Hepatocyte (in vitro differentiated cells): ENCODE results near the gene ATP5MK. TPM values are rescaled to one million over a fixed set of nuclear protein-coding genes. Genes with fewer than 3 reads are reported as not detected.

Source experiments
- DNase-seq: peaks from one replicate; pipeline ENCODE4 v3.0.0-alpha.2; 2016; ENCODE audit warnings: low spot score
- H2AFZ ChIP-seq: fragments of 200-600 bp; sonication (generic); 2 replicates; pipeline ENCODE4 v1.6.0; 2016; ENCODE audit warnings: antibody characterized with exemption, mild to moderate bottlenecking
- H3K27ac ChIP-seq: fragments of 200-600 bp; sonication (generic); 2 replicates; pipeline ENCODE4 v1.5.1; 2016; ENCODE audit warnings: mild to moderate bottlenecking
- H3K27me3 ChIP-seq: fragments of 200-600 bp; sonication (generic); 2 replicates; pipeline ENCODE4 v1.6.1; 2016
- H3K36me3 ChIP-seq: fragments of 200-600 bp; sonication (generic); replicated peaks from 2 replicates; pipeline ENCODE4 v1.5.1; 2016; ENCODE audit warnings: low read depth; ENCODE audit not compliant: insufficient read depth
- H3K4me1 ChIP-seq: fragments of 200-600 bp; sonication (generic); 2 replicates; pipeline ENCODE4 v1.5.1; 2016; ENCODE audit warnings: mild to moderate bottlenecking, moderate library complexity; ENCODE audit not compliant: insufficient read depth
- H3K4me2 ChIP-seq: fragments of 200-600 bp; sonication (generic); 2 replicates; pipeline ENCODE4 v1.6.0; 2016
- H3K4me3 ChIP-seq: fragments of 200-600 bp; sonication (generic); 2 replicates; pipeline ENCODE4 v1.5.1; 2016; ENCODE audit warnings: mild to moderate bottlenecking
- H3K79me2 ChIP-seq: fragments of 200-600 bp; sonication (generic); 2 replicates; pipeline ENCODE4 v1.6.0; 2017; ENCODE audit warnings: mild to moderate bottlenecking
- H3K9me2 ChIP-seq: fragments of 200-600 bp; sonication (generic); replicated peaks from 2 replicates; pipeline ENCODE4 v1.6.0; 2017; ENCODE audit warnings: mild to moderate bottlenecking; ENCODE audit not compliant: insufficient read depth
- H3K9me3 ChIP-seq: fragments of 200-600 bp; sonication (generic); 2 replicates; pipeline ENCODE4 v1.5.1; 2016; ENCODE audit warnings: low read depth, mild to moderate bottlenecking
- H4K20me1 ChIP-seq: fragments of 200-600 bp; sonication (generic); 2 replicates; pipeline ENCODE4 v1.6.0; 2016; ENCODE audit warnings: mild to moderate bottlenecking; ENCODE audit not compliant: insufficient read depth, poor library complexity, severe bottlenecking
- EZH2 ChIP-seq: fragments of 200-600 bp; sonication (generic); IDR thresholded peaks from 2 replicates; pipeline ENCODE4 v1.6.1; 2016; ENCODE audit warnings: antibody characterized with exemption, mild to moderate bottlenecking, borderline replicate concordance
- EZH2phosphoT487 ChIP-seq: fragments of 200-600 bp; sonication (generic); IDR thresholded peaks from one replicate; pipeline ENCODE4 v1.6.1; 2018; ENCODE audit warnings: antibody characterized with exemption, mild to moderate bottlenecking, low read depth, moderate library complexity; ENCODE audit not compliant: unreplicated experiment, severe bottlenecking
- WGBS: methylation state at CpG from one replicate; pipeline ENCODE4 v1.1.6; 2016; ENCODE audit warnings: low lambda C conversion rate; ENCODE audit errors: missing lambda C conversion rate; 5-methylcytosine and 5-hydroxymethylcytosine counted together
- polyA plus RNA-seq: library from polyadenylated mRNA; unstranded; fragments of >200 nt; fragmentation: Nextera tagmentation; extraction: Ambion mirVana; gene quantifications from 2 replicates; pipeline ENCODE4 v1.2.1, GENCODE V29; 2016
- total RNA-seq: library from RNA; depleted of rRNA; stranded (reverse); fragments of >200 nt; gene quantifications from 2 replicates; pipeline ENCODE4 v1.2.3, GENCODE V29; 2014
- TF ChIP-seq, protein P1 (sequence below): fragments of 200-600 bp; sonication (generic); IDR thresholded peaks from 2 replicates; pipeline ENCODE4 v1.5.1; 2016; ENCODE audit warnings: antibody characterized with exemption, mild to moderate bottlenecking; ENCODE audit not compliant: poor library complexity

The ATP5MK gene
- total and polyA plus RNA-seq, 2 experiments from 2014 or later, result 408 to 647 TPM

- Histone ChIP-seq H2AFZ (no peak overlapping the region), H3K79me2 (no peaks in the 10 kb centered on the region), H3K9me3 (no peaks in the 10 kb centered on the region), H3K4me2 (no peak overlapping the region), H3K4me3 (no peak overlapping the region), H3K27ac (no peak overlapping the region), H3K9me2 (no peaks in the 10 kb centered on the region), H4K20me1 (no peaks in the 10 kb centered on the region), H3K4me1 (no peaks in the 10 kb centered on the region), H3K27me3 (no peaks in the 10 kb centered on the region), H3K36me3 (no peaks in the 10 kb centered on the region)
- no peak for DNase-seq
- 96% methylated on average over 2 of the region's 2 CpGs for WGBS
- TF ChIP-seq EZH2 (no peak), EZH2phosphoT487 (no peak)
- TF ChIP-seq, protein P1, sequence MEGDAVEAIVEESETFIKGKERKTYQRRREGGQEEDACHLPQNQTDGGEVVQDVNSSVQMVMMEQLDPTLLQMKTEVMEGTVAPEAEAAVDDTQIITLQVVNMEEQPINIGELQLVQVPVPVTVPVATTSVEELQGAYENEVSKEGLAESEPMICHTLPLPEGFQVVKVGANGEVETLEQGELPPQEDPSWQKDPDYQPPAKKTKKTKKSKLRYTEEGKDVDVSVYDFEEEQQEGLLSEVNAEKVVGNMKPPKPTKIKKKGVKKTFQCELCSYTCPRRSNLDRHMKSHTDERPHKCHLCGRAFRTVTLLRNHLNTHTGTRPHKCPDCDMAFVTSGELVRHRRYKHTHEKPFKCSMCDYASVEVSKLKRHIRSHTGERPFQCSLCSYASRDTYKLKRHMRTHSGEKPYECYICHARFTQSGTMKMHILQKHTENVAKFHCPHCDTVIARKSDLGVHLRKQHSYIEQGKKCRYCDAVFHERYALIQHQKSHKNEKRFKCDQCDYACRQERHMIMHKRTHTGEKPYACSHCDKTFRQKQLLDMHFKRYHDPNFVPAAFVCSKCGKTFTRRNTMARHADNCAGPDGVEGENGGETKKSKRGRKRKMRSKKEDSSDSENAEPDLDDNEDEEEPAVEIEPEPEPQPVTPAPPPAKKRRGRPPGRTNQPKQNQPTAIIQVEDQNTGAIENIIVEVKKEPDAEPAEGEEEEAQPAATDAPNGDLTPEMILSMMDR, result no peak
Measured at GRCh38 chr10:103413564-103413963, 17.3 kb upstream of the ATP5MK start.

DNA sequence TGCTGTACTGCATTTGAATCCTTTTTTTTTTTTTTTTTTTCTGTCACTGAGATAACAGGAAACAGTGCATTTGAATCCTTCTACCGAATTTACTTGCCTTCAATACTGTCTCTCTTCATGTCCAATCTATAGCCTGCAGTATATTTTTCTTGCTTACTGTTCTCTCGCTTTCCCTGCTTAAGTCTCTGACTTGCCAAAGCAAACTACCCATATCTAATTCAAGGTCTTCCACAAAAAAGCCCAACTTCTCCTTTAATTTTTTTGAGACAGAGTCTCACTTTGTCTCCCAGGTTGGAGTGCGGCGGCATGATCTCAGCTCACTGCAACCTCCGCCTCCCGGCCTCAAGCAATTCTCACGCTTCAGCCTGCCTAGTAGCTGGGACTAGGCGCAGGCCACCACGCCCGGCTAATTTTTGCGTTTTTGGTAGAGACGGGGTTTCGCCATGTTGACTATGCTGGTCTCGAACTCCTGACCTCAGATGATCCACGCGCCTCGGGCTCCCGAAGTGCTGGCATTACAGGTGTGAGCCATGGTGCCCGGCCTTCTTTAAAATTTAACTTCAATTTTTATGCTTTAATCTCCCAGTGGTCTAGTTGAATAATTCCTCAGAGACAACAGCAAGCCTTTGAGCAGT, 1.0 kb upstream of the ATP5MK start:
- peak overlapping the region; percentile 83 for H3K4me2 ChIP-seq
- no peak for DNase-seq
- H3K79me2 ChIP-seq, result peaks cover 62% of the 10 kb centered on the region
- H3K9me2 ChIP-seq, result no peaks in the 10 kb centered on the region
- WGBS, result 72% methylated on average over 19 of the region's 19 CpGs
- peak overlapping the region; percentile 66 for H2AFZ ChIP-seq
- no peaks in the 10 kb centered on the region for H3K27me3 ChIP-seq
- H3K27ac ChIP-seq, result peak overlapping the region; percentile 35
- TF ChIP-seq, protein P1, result no peak
- TF ChIP-seq EZH2phosphoT487, result no peak
- TF ChIP-seq EZH2, result no peak
- peaks cover 3% of the 10 kb centered on the region for H4K20me1 ChIP-seq
- H3K36me3 ChIP-seq, result no peaks in the 10 kb centered on the region
- H3K4me3 ChIP-seq, result peak overlapping the region; percentile 46
- H3K9me3 ChIP-seq, result no peaks in the 10 kb centered on the region
- peaks cover 14% of the 10 kb centered on the region for H3K4me1 ChIP-seq

DNA sequence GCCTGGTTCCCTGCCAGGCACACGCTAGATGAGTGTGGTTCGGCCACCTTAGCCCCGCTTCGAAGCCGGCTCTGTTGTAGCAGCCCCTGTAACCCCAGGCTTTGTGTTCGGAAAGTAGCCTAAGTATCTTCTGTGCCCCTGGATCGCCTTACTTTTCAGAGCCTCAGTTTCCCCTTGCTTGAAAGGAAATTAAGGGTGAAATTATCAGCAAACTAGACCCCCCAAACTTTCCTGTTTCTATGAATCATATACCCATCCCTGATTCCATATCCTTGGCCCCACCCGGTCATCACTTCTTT, 463 bp upstream of the ATP5MK start:
- no peak for DNase-seq
- Histone ChIP-seq H2AFZ (peak overlapping the region; percentile 66), H4K20me1 (peaks cover 9% of the 10 kb centered on the region), H3K79me2 (peaks cover 68% of the 10 kb centered on the region), H3K4me3 (peak overlapping the region; percentile 46), H3K9me2 (no peaks in the 10 kb centered on the region), H3K27me3 (no peaks in the 10 kb centered on the region), H3K27ac (peak overlapping the region; percentile 35), H3K36me3 (no peaks in the 10 kb centered on the region), H3K4me2 (peak overlapping the region; percentile 83), H3K4me1 (peaks cover 14% of the 10 kb centered on the region), H3K9me3 (no peaks in the 10 kb centered on the region)
- 0% methylated on average over 8 of the region's 8 CpGs for WGBS
- TF ChIP-seq EZH2, result no peak
- no peak for TF ChIP-seq EZH2phosphoT487
- TF ChIP-seq, protein P1, result no peak

- Histone ChIP-seq H3K36me3 (no peaks in the 10 kb centered on the region), H4K20me1 (peaks cover 9% of the 10 kb centered on the region), H3K27me3 (no peaks in the 10 kb centered on the region), H3K9me2 (no peaks in the 10 kb centered on the region), H3K9me3 (no peaks in the 10 kb centered on the region), H3K4me1 (peaks cover 14% of the 10 kb centered on the region), H2AFZ (peak overlapping the region; percentile 50), H3K4me3 (peak overlapping the region; percentile 51), H3K79me2 (peaks cover 70% of the 10 kb centered on the region), H3K4me2 (peak overlapping the region; percentile 88), H3K27ac (peak overlapping the region; percentile 88)
- TF ChIP-seq EZH2 (no peak), EZH2phosphoT487 (no peak)
- TF ChIP-seq, protein P1, result no peak
- WGBS, result 3% methylated on average over 11 of the region's 11 CpGs
- peak; percentile 32 for DNase-seq
Measured at GRCh38 chr10:103395754-103396066, 565 bp downstream of the ATP5MK start.
